22Rv1 (cell line): ENCODE measurements around the gene KPNA2.
A peak's percentile ranks its signal among the peaks of the same experiment; 100 is the strongest.
"Not testable (repeated sequence)": the region's sequence is repeated elsewhere in the genome, so short reads cannot be mapped to it uniquely, and the experiment has no call there.

ENCODE experiments used
- H3K27ac ChIP-seq: fragments of 450-650 bp; 2 replicates; pipeline ENCODE4 v1.5.1; 2017
- ZFX ChIP-seq: fragments of 450-650 bp; IDR thresholded peaks from 2 replicates; pipeline ENCODE4 v1.6.1; 2017; ENCODE audit warnings: antibody characterized with exemption, borderline replicate concordance
- TF ChIP-seq, protein P1 (sequence below): fragments of 450-650 bp; IDR thresholded peaks from 2 replicates; pipeline ENCODE4 v1.5.1; 2017; ENCODE audit warnings: mild to moderate bottlenecking

Gene KPNA2

DNA sequence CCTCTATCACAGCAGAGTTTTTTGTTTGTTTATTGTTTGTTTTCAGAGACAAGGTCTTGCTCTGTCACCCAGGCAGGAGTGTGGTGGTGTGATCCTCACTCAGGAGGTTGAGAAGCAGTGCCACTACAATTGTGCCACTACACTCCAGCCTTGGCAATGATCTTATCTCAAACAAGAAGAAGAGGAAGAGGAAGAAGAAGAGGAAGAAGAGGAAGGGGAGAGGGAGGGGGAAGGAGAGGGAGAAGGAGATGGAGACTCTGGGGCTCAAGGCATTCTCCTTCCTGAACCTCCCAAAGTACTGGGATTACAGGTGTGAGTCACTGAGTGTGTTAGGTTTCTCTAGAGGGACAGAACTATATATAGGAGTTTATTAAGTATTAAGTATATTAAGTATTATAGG lies 22.1 kb upstream of the KPNA2 start:
- H3K27ac ChIP-seq = no peak overlapping the region
- TF ChIP-seq, protein P1, sequence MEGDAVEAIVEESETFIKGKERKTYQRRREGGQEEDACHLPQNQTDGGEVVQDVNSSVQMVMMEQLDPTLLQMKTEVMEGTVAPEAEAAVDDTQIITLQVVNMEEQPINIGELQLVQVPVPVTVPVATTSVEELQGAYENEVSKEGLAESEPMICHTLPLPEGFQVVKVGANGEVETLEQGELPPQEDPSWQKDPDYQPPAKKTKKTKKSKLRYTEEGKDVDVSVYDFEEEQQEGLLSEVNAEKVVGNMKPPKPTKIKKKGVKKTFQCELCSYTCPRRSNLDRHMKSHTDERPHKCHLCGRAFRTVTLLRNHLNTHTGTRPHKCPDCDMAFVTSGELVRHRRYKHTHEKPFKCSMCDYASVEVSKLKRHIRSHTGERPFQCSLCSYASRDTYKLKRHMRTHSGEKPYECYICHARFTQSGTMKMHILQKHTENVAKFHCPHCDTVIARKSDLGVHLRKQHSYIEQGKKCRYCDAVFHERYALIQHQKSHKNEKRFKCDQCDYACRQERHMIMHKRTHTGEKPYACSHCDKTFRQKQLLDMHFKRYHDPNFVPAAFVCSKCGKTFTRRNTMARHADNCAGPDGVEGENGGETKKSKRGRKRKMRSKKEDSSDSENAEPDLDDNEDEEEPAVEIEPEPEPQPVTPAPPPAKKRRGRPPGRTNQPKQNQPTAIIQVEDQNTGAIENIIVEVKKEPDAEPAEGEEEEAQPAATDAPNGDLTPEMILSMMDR = no peak
- TF ChIP-seq ZFX = no peak

- no peak overlapping the region for H3K27ac ChIP-seq
- TF ChIP-seq, protein P1 = no peak
- no peak for TF ChIP-seq ZFX
Measured at GRCh38 chr17:68015081-68015723, 20.3 kb upstream of the KPNA2 start.

- no peak overlapping the region for H3K27ac ChIP-seq
- TF ChIP-seq, protein P1 = no peak
- no peak for TF ChIP-seq ZFX
Measured at GRCh38 chr17:68016838-68017237, 18.7 kb upstream of the KPNA2 start.

DNA sequence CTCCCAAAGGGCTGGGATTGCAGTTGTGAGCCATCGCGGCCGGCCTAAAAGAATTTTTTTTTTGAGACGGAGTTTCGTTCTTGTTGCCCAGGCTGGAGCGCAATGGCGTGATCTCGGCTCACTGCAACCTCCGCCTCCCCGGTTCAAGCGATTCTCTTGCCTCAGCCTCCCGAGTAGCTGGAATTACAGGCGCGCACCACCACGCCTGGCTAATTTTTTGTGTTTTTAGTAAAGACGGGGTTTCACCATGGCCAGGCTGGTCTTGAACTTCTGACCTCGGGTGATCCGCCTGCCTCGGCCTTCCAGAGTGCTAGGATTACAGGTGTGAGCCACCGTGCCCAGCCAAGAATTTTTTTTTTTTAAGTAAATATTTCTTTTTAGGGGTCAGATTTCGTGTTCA lies 17.0 kb upstream of the KPNA2 start:
- not testable (repeated sequence) for H3K27ac ChIP-seq

- no peak for TF ChIP-seq ZFX
- TF ChIP-seq, protein P1 = no peak
- peak overlapping the region; percentile 92; the same call in 1 of the 2 replicates for H3K27ac ChIP-seq
Measured at GRCh38 chr17:68019336-68019674, 16.2 kb upstream of the KPNA2 start.

DNA sequence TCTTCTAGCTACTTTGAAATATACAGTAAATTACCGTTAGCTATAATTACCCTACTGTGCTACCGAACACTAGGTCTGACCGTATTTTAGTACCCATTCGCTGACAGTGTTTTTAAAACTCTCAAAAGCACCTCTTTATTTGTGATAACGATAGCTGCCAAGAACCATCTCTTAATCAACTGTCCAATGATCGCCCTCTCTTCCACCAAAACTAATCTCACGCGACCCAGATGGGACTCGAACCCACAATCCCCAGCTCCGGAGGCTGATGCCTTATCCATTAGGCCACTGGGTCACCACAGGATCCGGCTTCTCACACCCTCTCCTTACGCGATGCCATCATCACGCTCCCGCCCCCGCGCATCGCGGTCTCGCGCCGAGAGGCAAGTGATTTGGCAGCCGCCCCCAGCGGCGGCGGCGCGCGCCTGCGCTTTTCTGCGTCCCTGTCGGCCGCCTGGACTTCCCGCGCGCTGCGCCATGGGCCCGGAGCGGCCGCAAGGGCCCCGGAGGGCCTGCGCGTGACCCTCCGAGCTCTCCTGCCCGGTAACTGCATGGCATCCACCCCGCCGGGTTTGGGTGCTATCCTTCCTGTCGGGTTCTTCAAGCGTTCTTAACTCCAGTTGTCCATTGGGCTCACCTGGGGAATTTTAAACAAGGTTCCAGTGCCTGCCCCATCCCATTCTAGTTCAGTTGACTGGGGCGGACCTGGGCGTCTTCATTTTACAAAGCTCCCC lies 15.7 kb upstream of the KPNA2 start:
- peak overlapping the region; percentile 92 for H3K27ac ChIP-seq
- TF ChIP-seq, protein P1 = peak; percentile 41
- TF ChIP-seq ZFX = no peak

- peak overlapping the region; percentile 92 for H3K27ac ChIP-seq
- TF ChIP-seq ZFX = no peak
- TF ChIP-seq, protein P1 = no peak
Measured at GRCh38 chr17:68020409-68020756, 15.2 kb upstream of the KPNA2 start.

- peak overlapping the region; percentile 92 for H3K27ac ChIP-seq
Measured at GRCh38 chr17:68020791-68021190, 14.7 kb upstream of the KPNA2 start.
